NCI-H2107 treated with DMSO at 0.1 percent for 48 hours (cell line): ENCODE results near the gene KCNK5.

Source experiments
- DNase-seq: peaks from one replicate; lab custom pipeline; 2025; ENCODE audit not compliant: unreplicated experiment; lab: John Stamatoyannopoulos, UW

The KCNK5 gene

DNA sequence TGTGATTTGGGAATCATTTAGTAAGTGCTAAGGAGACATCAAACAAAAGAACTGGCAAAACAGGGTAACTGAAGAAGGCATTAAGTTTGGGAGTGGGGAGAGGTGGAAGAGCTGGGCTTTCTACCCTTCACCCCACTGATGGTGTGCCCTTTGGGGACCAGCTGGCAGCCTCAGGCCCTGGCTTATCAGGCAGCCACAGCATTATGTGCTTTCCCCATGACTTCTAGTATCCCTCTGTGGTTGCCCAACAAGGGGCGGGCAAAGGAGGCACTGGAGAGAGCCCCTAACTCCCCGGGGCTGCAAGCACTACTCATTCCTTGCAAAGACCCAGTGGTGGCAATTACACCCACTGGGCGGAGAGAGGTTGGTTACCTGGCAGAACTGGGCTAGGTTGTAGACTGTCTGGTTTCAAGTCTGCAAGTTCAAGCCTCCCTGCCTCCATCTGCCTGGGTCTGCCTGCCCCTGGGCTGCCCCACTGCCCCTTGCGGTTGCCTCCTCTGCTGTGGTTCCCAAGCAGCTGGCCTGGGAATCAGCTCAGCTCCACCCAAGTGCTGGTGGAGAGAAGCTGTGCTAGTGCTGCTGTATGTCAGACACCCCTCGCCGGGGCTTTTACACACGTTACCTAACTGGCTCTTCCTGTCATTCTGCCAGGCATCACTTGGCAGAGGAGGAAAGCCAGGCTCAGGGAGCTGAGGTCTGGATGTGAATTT is 29.9 kb downstream of the KCNK5 start:
- DNase-seq, result no peak

DNA sequence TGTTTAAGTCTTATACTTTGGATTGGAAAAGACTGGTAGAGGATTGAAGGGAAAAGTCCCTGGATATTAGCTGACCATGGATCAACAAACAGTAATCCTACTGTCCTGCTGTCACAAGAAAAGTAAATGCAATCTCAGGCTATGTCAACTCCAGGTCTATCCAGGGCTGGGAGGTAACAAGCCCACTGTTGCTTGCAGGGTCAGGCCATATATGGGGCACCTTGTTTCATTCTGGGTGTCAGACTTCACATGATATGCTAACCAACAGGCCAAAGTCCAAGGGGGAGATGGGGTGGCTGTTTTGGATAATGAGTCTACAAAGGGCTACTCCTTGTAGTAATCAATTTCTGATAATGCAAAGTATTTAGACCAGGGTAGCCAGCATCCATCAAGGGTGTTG is 30.7 kb downstream of the KCNK5 start:
- DNase-seq, result no peak

DNA sequence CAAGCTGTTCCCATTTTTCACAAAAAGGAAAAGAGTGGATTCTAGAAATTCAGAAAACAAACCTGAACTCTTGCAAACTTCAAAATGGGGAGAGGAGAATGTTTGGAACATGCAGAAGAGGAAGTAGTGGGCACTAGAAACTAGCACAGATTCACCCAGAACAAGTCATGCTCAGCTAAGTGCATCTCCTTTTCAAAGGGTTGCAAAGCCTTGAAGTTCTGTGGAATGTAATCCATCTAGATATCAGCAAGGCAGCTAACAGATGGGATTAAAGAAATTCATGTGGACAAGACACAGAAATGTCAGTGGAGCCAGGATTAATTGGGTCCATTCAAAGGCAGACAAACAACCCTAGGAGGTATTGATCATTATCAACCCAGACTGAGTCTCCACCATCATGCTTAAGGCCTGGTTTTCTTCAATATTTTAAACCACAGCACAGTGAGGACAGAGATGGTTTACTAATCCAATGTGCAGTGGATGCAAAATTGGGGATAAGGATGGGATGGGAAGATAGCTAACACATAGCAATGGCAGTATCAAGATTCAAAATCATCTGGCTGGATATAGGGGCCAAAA is 31.3 kb downstream of the KCNK5 start:
- DNase-seq, result no peak

DNA sequence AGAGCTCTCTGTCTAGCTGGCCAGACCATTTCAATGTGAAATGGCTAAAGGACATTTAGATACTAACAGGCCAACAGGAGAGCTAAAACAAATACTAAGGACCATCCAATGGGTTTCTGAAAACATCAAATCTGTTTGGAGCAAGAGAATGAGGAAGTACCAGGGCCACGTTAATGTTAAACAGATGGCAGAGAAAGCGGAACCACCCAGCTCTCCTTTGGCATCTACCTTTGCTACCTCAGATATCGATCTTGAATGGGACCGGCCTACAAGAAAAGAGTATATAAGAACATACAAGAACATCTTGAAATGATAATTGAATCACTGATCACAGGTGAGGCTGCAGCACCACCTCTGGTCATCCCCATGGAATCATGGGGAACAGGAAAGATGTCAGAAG is 31.8 kb downstream of the KCNK5 start:
- no peak for DNase-seq

DNA sequence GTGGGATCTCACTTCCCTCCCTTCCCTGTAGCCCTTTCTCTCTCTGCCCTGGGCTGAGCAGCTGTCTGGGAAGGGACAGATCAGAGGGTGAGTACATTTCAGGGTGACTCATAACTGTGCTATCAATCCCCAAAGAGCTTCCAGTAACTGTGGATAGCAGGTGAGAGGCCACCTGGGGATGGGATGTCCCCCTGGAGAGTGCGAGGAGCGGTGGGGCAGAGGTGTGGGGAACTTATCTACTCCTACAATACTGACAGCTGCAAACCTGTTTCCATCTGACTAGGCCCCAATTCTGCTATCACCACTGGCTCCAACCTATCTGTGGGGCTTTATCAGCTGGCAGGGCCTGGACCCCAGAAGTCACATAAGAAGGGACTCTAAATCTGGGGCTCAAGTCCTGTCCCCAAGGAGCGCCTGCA is 32.6 kb downstream of the KCNK5 start:
- DNase-seq, result no peak

DNA sequence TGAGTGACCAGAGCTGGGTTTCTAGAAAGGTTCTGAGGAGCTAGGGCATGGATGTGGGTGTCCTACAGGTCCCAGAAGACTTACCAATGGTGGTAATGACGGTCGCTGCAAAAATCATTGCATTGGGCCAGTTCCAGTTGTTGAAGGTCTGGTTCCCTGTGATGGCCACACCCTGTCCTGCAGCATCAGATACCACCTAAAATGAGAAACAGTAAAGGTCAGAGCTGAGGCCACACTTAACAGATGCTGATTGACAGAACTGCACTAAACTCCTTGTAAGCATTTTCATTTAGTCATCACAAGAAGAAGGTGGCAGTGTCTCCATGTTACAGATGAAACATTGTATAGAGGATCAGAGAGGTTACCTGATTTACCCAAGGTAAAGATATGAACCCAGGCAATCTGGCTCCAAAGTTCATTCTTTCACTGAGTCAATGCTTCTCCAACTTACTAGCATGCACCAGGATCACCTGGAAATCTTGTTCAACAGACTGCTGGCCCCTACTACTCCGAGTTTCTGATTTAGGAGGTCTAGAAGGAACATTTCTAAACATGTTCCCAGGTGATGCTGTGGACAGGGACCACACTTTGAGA is 33.4 kb downstream of the KCNK5 start:
- DNase-seq, result no peak

DNA sequence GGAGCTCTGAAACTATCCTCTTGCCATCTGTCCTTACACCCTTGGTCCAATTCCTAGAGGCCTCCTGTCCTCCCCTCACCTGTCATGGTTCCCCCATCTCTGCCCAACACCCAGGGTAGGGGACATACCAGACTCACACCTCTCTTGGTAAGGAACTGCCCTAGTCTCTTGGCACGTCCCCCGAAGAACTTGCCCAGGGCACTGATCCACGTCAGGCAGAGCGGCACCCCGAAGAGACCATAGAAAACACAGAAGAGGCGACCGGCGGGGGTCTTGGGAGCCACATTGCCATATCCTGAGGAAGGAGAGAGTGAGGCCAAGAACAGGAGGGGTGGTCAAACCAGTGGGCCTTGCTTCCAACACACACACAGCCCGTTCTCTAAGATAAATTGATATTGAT is 34.8 kb downstream of the KCNK5 start:
- DNase-seq, result no peak

DNA sequence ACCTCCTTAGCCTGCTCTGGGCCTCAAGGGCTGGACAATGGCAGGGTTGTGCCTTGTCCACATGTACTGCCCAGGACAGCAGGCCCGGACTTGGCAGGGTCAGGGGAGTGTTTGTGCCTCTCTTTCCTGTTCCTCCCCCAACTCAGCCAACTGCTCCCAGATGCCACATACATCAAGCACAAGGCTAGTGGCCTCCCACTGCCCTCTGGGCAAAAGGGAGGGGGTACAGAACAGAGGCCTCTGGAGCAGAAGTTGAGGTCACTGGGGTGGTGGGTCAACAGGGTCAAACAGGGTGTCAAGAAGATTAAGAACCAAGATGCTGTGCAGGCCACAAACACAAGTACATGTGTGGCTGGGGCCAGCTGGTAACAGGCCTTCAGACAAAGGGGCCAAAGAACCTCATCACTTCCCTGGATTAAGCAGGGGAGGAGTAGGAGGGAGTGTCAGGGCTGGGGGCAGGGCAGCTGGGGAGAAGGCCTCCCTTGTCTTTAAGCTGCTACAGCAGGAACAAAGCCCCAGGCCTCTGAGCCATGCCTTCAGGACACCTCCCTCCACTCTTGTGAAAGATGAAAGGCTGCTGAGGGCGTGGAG is 36.0 kb downstream of the KCNK5 start:
- no peak for DNase-seq

DNA sequence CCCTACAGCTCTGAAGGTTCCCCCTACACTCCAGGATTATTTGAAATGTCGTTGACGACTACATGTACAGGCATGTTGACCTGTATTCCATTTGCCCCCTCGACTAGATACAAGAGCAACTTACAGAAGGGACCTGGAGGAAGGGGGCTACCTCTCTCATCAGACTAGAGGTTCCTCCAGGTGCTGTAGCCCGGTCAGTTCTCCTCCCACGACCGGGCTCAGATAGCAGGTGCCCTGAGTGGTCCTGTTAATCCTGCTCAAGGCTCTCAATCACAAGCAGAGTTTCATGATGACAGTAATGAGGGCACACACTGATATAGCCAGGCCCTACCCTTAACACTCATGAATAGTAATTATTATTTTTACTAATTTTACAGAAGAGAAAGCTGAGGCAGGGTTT is 36.5 kb downstream of the KCNK5 start:
- no peak for DNase-seq

DNA sequence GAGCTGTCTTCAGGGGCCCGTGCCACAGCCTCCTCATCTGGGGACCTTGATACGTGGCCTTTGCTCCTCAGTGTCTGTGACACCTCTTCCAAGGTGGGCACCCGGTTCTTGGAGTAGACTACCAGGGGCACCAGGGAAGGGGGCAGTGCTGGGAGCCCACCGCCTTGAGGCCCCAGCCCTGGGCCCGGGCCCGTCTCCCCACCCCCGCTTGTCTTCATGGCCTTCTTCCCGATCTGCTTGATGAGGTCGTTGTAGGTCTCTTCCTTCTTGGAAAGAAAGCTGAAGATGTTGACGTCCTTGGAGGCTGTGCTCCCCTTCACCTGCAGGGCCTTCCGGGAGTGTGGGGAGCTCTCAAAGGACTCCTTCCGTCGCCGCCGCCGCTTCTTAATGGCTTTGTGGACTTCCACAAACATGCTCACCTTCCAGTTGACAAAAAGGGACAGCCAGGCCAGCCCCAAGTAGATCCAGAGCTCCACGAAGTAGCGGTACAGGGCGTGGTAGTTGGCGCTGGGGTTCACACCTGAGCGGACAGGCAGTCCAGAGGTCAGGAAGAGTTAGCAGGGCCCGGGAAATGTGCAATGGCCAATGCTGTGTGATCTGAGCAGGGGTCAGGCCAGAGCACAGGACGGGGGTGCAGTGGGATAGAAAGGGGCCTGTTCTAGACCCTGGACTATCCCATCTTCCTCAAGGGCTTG is 37.9 kb downstream of the KCNK5 start:
- DNase-seq, result no peak

DNA sequence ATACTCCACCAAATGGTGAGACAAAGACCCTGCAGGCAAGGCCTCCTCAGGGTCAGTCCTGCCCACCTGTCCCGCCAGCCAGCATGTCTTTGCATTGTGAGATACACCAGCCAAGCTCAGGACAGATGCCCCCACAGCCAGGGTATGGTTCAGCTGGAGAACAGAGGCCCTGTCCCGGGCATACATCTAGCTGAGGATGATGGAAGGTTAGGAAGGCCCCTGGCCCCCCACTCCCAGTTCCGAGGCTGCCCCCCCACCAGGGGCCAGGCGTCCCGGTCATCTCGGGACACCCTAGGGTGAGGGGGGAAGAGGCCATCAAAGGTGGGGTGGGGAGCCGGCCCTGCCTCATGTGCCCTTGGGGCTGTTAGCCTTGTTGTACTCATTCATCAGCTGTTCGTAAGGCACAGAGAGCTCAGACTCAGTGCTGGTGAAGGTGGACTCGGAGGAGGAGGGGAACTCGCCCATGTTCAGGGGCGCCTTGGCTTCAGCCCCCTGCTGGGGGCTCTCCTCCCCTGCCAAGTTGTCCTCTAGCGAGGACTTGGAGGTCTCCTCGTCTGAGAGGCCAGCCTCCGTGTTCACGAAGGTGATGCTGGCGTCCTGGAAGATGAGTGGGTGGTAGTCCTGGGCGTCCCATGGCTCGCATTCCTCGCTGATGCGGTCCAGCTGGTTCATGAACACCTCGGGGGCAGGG is 38.6 kb downstream of the KCNK5 start:
- DNase-seq, result no peak

DNA sequence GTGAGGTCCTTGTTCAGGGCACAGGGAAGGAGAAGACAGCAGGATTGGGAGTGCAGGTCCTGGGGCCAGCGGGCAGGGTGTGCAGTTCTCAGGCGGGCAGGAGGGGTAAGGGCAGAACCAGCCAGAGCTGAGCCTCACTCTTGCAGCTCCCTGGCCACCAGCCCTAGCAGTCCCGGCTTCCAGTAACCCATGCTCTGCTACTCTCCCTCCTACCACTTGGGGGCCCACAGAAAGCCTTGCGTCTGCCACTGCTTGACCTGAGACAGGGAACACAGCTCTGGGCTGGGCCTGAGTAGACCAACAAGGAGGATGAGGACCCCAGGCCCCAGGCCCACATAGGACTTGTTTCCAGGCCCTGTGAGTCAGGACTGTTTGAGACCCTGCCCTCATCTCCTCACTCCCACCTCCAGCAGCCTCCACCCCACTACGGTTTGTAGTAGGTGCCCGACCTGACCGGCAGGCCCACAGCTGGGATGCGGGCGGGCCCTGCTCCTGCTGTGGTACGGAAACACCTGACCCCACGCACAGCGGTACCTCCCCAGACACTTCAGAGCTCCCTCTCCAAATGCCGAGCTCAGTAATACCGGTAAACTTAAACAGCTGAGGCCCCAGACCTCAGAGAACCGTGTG is 39.2 kb downstream of the KCNK5 start:
- DNase-seq, result no peak

DNA sequence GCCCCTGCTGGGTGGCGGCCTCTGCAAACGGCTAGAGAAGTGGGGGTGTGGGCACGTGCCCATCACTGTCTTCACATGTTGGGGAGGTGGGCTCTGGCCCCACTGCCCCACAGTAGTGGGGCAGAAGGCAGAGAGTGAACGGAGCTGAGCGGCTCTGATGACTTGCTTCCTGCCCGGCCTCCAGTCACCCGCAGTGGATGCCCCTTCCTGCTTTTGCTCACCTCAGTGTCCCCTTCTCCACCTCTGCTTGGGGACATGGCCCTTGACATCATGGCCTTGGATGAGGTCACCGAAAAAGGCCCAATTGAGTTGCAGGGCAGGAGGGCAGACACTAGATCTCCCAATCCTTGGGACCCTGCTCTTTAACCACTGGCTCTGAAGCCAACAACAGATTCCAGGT is 40.1 kb downstream of the KCNK5 start:
- no peak for DNase-seq

DNA sequence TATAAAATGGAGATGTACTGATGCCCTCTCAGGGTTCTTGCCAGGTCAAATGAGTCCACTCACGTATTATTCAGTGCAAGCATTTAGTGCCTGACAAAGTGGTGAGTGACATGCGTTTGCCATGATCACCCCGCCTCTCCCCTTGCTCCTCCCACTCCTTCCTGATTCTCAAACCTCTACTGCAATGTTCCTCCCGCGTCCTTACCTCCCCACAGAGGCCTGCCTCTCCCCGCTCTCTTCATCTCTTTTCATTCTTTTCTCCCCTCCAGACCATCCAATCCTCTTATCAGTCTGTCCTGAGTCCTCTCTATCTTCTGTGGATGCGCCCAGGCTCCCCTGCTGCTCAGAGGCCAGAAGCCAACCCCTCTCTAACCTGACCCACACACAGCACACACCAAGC is 40.7 kb downstream of the KCNK5 start:
- DNase-seq, result no peak

DNA sequence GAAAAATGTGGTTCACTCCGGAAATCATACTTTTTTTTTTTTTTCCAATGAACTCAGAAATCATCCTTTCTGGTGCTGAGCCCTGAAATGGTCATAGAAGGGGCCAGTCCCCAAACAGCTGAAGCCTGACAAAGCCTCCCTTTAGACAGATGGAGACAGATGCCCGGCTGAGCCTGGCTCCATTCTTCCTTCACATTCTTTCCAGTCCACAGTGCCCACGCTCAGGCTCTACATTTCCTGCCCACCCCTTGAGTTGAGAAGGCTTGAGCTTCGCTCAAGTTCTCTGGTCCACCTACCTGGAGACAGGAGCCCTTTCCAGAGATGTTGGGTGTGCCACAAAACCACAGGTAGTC is 41.2 kb downstream of the KCNK5 start:
- DNase-seq, result no peak

DNA sequence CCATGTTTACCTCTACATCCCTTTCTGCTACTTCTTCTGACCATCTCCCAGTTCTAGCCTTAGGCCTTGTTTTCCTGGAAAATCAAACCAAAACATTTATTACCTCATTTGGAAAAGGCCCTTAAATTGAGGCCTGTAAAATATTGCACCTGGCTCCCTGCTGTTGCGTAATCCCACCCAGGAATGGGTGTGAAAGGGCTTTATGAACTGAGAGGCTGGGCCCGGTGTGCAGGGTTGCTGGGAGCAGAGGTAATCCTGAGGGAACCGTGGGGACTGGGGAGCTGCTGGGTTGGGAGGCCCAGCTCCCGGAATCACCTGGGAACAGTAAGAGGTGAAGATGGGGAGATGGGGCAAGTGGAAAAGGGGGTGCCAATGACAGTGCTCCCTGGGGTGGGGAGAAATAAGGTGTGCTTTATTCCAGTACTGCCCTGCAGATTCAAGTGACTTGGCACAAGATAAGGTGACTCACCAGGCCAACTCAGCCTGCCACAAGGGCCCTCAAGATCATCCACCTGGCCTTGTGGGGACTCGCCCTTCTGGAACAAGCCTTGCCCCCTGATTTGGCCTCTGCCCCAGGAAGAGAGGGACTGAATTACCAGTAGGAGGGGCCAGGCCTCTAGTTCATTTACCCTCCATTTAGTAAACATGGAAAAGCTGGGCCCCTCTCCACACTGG is 44.2 kb downstream of the KCNK5 start:
- DNase-seq, result no peak

DNA sequence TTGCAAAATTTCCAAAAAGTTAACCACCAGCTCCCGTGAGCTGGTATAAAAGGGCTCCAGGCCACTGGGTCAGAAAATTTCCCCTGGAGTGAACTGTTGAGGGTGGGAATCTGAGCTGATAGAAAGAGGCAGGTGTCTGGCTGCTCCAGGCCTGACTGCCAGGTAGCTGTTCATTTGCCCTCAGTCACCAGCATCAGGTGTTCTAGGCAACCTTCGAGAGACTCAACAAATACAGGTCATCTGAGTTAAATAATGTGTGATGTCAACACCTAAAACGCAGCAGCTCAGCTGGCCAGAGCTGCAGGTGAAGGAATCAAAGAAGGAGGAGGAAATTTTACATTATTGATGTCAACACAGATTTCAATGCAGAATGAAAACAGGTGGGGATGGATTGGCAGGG is 46.7 kb downstream of the KCNK5 start:
- no peak for DNase-seq

DNA sequence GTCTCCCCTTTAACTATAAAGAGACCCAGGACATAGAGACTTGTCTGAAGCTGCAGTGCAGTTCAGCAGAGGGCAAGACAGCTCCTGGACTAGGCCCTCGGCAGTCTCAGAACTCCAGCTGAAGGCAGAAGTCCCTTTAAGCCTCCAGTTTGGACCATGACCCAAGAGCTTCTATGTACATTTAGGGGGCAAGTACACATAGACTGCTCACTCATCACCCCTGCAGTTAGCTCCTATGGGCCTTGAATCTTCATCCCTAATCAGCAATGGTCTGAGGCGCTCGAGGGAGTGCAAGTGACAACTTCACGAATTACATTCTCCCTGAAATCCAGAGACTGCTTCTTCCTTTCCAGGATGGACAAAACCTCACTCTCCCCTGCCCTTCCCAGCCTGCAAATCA is 47.4 kb downstream of the KCNK5 start:
- DNase-seq, result no peak

DNA sequence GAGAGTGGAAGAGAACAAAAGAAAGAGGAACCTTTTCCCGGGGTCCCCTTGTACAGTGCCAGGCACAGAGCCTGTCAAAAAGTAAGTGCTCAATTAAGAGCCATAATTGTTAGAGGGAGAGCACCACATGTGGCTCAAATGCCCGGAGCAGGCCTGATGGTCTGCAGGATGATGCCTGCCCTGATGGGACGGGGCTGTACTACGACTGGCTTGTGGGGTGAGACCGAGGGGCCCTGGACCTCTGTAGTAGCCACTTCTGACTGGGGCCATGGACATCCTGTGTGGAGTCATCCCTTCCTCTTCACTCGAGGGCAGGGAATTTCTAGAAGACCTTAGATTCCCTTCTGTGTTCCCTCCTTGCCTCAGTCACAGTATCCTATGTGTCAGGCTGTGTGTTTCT is 47.9 kb downstream of the KCNK5 start:
- DNase-seq, result no peak

DNA sequence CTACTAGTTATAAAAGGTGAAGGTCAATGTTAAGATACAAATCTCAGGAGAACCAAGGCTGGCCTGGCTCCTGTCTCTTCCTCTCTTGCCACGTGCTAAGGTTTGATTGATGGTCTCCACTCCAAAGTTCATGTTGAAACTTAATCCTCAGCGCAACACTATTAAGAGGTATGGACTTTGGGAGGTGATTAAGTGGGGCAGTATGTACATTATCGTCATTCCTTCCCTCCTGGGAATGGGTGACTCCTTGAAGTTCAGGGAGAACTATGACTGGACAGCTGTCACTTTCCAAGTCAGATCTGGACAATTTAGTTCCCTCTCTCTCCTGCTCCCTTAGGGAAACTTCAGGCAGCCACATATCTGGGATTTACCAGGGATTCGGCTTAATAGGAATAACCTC is 50.5 kb downstream of the KCNK5 start:
- no peak for DNase-seq
